NCI-H1048 (cell line): ENCODE results near the gene FRK.

Source experiments
- DNase-seq: peaks from one replicate; lab custom pipeline; 2025; lab: John Stamatoyannopoulos, UW

The FRK gene

GRCh38 chr6:116035616-116036015 is 25.1 kb downstream of the FRK start:
- DNase-seq, result no peak

GRCh38 chr6:116034327-116034726 is 26.4 kb downstream of the FRK start:
- no peak for DNase-seq

- DNase-seq, result no peak
These were observed 26.9 kb downstream of the FRK start for GRCh38 chr6:116033687-116034303.

GRCh38 chr6:116030770-116031169 is 29.9 kb downstream of the FRK start:
- no peak for DNase-seq

- no peak for DNase-seq
These were observed 31.2 kb downstream of the FRK start for GRCh38 chr6:116029535-116029934.

- DNase-seq, result no peak
These were observed 32.5 kb downstream of the FRK start for GRCh38 chr6:116028233-116028632.

GRCh38 chr6:116027801-116028200 is 32.9 kb downstream of the FRK start:
- no peak for DNase-seq

GRCh38 chr6:116025405-116025804 is 35.3 kb downstream of the FRK start:
- DNase-seq, result no peak

GRCh38 chr6:116022841-116023445 is 37.7 kb downstream of the FRK start:
- DNase-seq, result no peak

GRCh38 chr6:116020738-116021137 is 40.0 kb downstream of the FRK start:
- DNase-seq, result no peak

- no peak for DNase-seq
These were observed 41.3 kb downstream of the FRK start for GRCh38 chr6:116019428-116019827.

- DNase-seq, result no peak
These were observed 41.7 kb downstream of the FRK start for GRCh38 chr6:116018976-116019375.

GRCh38 chr6:116017546-116018295 is 43.0 kb downstream of the FRK start:
- DNase-seq, result no peak

GRCh38 chr6:116016846-116017545 is 43.7 kb downstream of the FRK start:
- DNase-seq, result no peak

GRCh38 chr6:116015983-116016382 is 44.7 kb downstream of the FRK start:
- DNase-seq, result no peak

GRCh38 chr6:116015561-116015960 is 45.1 kb downstream of the FRK start:
- no peak for DNase-seq

- DNase-seq, result no peak
These were observed 47.7 kb downstream of the FRK start for GRCh38 chr6:116012951-116013350.

GRCh38 chr6:116012471-116012949 is 48.2 kb downstream of the FRK start:
- no peak for DNase-seq

- DNase-seq, result no peak
These were observed 49.2 kb downstream of the FRK start for GRCh38 chr6:116011520-116011919.

GRCh38 chr6:116010790-116011401 is 49.8 kb downstream of the FRK start:
- DNase-seq, result no peak

GRCh38 chr6:116010386-116010785 is 50.3 kb downstream of the FRK start:
- DNase-seq, result no peak
